Measurements from ENCODE around the gene DDIT4. TPM values are rescaled to one million over a fixed set of nuclear protein-coding genes. Genes with fewer than 3 reads are reported as not detected.
"Not testable (repeated sequence)": the region's sequence is repeated elsewhere in the genome, so short reads cannot be mapped to it uniquely, and the experiment has no call there.

Gene DDIT4
- total RNA-seq, 1 donor from 2014 or later: 257 TPM

DNA sequence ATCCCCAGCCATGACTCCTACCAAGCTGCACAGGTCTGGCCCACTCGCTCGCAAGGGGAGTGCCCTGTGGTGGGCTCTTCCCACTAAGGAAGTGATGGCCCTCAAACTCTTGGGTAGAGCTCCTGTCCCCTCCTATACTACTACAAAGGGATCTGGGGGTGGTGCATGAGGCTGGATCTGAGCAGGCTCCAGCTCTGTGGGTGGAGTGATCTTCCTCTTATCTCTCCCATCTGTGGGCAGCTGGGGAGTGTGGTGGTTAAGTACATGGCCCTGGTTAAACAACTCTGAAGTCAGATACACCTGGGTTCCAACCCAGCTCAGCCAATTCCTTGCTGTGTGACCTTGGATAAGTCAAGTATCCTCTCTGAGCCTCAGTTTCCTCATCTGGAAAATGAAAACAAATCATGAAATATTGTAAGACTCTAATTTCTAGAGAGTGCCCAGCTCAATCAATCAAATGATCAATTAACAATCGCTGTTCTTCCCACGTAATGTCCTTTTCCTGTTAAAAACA is 17.4 kb downstream of the DDIT4 start:
- Histone ChIP-seq H4K20me1 (ENCODE audit: low read depth) (no peaks in the 10 kb centered on the region), H3K9ac (no peak overlapping the region), H3F3A (ENCODE audit: low read depth) (peaks cover 15% of the 10 kb centered on the region), H3K27ac (no peak overlapping the region), H2AFZ (replicated peaks) (no peak overlapping the region), H3K4me3 (no peak overlapping the region), H3K4me2 (no peak overlapping the region), H3K4me1 (peaks cover 4% of the 10 kb centered on the region), H3K79me2 (ENCODE audit: low read depth) (no peaks in the 10 kb centered on the region), H3K9me3 (ENCODE audit: low read depth) (no peaks in the 10 kb centered on the region), H3K36me3 (no peaks in the 10 kb centered on the region), H3K27me3 (no peaks in the 10 kb centered on the region)
- peaks cover 2% of the 10 kb centered on the region for H3K27me3 Mint-ChIP-seq (ENCODE audit: insufficient read depth, low read depth)
- no peaks in the 10 kb centered on the region for H3K9me3 Mint-ChIP-seq
- no peak for DNase-seq (ENCODE audit: low spot score)
- H3K4me3 Mint-ChIP-seq: no peak overlapping the region
- H3K4me1 Mint-ChIP-seq: peaks cover 26% of the 10 kb centered on the region
- no peaks in the 10 kb centered on the region for H3K36me3 Mint-ChIP-seq
- no peak overlapping the region for H3K27ac Mint-ChIP-seq
- TF ChIP-seq EZH2phosphoT487 (IDR thresholded peaks at IDR 0.05) (no peak), EZH2 (IDR thresholded peaks at IDR 0.05) (no peak), CTCF (IDR thresholded peaks at IDR 0.05) (no peak)

DNA sequence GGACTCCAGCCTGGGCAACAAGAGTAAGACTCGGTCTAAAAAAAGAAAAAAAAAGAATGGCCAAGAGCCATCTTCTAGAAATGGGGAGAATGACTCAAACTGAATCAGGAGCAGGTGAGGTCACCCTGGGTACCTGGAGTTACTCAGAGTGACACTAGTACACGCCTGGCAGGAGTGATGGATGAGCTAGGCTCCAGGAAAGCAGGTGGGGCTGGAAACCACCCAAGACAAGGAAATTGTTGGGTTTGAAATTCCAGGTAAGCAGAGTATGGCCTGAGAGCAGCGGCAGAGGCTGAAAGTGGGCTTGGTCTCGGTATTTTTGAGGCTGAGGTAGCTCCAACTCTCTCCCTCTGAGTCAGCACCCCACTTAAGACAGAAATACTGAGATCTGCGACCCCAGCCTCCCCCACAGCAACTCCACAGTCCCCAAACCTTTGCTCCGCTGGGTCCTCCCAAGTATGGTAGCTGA is 18.5 kb downstream of the DDIT4 start:
- H3K4me2 ChIP-seq: no peak overlapping the region
- H4K20me1 ChIP-seq (ENCODE audit: low read depth): no peaks in the 10 kb centered on the region
- peaks cover 20% of the 10 kb centered on the region for H3F3A ChIP-seq (ENCODE audit: low read depth)
- H3K9me3 Mint-ChIP-seq: no peaks in the 10 kb centered on the region
- TF ChIP-seq EZH2phosphoT487 (IDR thresholded peaks at IDR 0.05): no peak
- no peak for TF ChIP-seq EZH2 (IDR thresholded peaks at IDR 0.05)
- no peak for TF ChIP-seq CTCF (IDR thresholded peaks at IDR 0.05)
- no peak overlapping the region for H3K4me3 ChIP-seq
- no peaks in the 10 kb centered on the region for H3K36me3 ChIP-seq
- H3K36me3 Mint-ChIP-seq: no peaks in the 10 kb centered on the region
- no peaks in the 10 kb centered on the region for H3K27me3 ChIP-seq
- no peak overlapping the region for H2AFZ ChIP-seq (replicated peaks)
- no peak overlapping the region for H3K27ac ChIP-seq
- peak overlapping the region; percentile 73 for H3K27ac Mint-ChIP-seq
- H3K79me2 ChIP-seq (ENCODE audit: low read depth): no peaks in the 10 kb centered on the region
- H3K4me3 Mint-ChIP-seq: no peak overlapping the region
- H3K4me1 Mint-ChIP-seq: peaks cover 17% of the 10 kb centered on the region
- no peaks in the 10 kb centered on the region for H3K9me3 ChIP-seq (ENCODE audit: low read depth)
- no peak for DNase-seq (ENCODE audit: low spot score)
- H3K4me1 ChIP-seq: peaks cover 4% of the 10 kb centered on the region
- H3K9ac ChIP-seq: no peak overlapping the region
- H3K27me3 Mint-ChIP-seq (ENCODE audit: insufficient read depth, low read depth): peaks cover 2% of the 10 kb centered on the region

GRCh38 chr10:72295330-72295910 is 21.7 kb downstream of the DDIT4 start:
- Histone ChIP-seq H3K9me3 (ENCODE audit: low read depth) (no peaks in the 10 kb centered on the region), H3K4me3 (no peak overlapping the region), H4K20me1 (ENCODE audit: low read depth) (no peaks in the 10 kb centered on the region), H3K9ac (no peak overlapping the region), H3K79me2 (ENCODE audit: low read depth) (no peaks in the 10 kb centered on the region), H3K27ac (no peak overlapping the region), H3F3A (ENCODE audit: low read depth) (peaks cover 27% of the 10 kb centered on the region), H3K4me2 (no peak overlapping the region), H3K36me3 (no peaks in the 10 kb centered on the region), H3K4me1 (peaks cover 16% of the 10 kb centered on the region), H2AFZ (replicated peaks) (no peak overlapping the region), H3K27me3 (no peaks in the 10 kb centered on the region)
- peaks cover 9% of the 10 kb centered on the region for H3K27me3 Mint-ChIP-seq (ENCODE audit: insufficient read depth, low read depth)
- H3K9me3 Mint-ChIP-seq: no peaks in the 10 kb centered on the region
- H3K36me3 Mint-ChIP-seq: no peaks in the 10 kb centered on the region
- no peak for TF ChIP-seq CTCF (IDR thresholded peaks at IDR 0.05)
- TF ChIP-seq EZH2phosphoT487 (IDR thresholded peaks at IDR 0.05): no peak
- TF ChIP-seq EZH2 (IDR thresholded peaks at IDR 0.05): no peak
- peaks cover 27% of the 10 kb centered on the region for H3K4me1 Mint-ChIP-seq
- DNase-seq (ENCODE audit: low spot score): no peak
- H3K4me3 Mint-ChIP-seq: no peak overlapping the region
- H3K27ac Mint-ChIP-seq: peak overlapping the region; percentile 77

DNA sequence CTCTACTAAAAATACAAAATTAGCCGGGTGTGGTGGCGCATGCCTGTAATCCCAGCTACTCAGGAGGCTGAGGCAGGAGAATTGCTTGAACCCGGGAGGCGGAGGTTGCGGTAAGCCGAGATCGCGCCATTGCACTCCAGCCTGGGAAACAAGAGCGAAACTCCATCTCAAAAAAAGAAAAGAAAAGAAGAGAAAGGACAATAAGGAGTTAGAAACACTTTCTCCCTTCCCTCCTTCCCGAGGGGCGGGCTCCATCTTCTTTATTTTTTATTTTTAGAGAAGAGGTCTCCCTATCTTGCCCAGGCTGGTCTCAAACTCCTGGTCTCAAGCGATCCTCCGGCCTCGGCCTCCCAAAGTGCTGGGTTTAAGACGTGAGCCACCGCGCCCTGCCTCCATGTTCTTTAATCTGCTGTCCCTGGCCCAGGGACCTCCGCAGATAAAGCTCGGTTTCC is 23.1 kb downstream of the DDIT4 start:
- H3K9me3 ChIP-seq (ENCODE audit: low read depth); H3K79me2 ChIP-seq (ENCODE audit: low read depth); H3K27ac Mint-ChIP-seq; H2AFZ ChIP-seq (replicated peaks); H4K20me1 ChIP-seq (ENCODE audit: low read depth); H3K36me3 Mint-ChIP-seq; H3K36me3 ChIP-seq; H3K27ac ChIP-seq; H3K27me3 Mint-ChIP-seq (ENCODE audit: insufficient read depth, low read depth); H3K9me3 Mint-ChIP-seq; H3K27me3 ChIP-seq; DNase-seq (ENCODE audit: low spot score); H3K9ac ChIP-seq: not testable (repeated sequence)
- peaks cover 27% of the 10 kb centered on the region for H3F3A ChIP-seq (ENCODE audit: low read depth)
- H3K4me3 ChIP-seq: peak overlapping the region; percentile 63
- H3K4me2 ChIP-seq: peak overlapping the region; percentile 79
- H3K4me3 Mint-ChIP-seq: peak overlapping the region; percentile 84
- H3K4me1 ChIP-seq: peaks cover 16% of the 10 kb centered on the region
- H3K4me1 Mint-ChIP-seq: peaks cover 36% of the 10 kb centered on the region

Measured in neural progenitor cell (in vitro differentiated cells).